ENCODE measurements around the gene ACOT4. TPM values are rescaled to one million over a fixed set of nuclear protein-coding genes. Genes with fewer than 3 reads are reported as not detected.
"Not testable (repeated sequence)": the region's sequence is repeated elsewhere in the genome, so short reads cannot be mapped to it uniquely, and the experiment has no call there.

Gene ACOT4
- 1 to 10 TPM; 1.4 to 3.1 TPM for total RNA-seq

- no peaks in the 10 kb centered on the region for H3K9me3 Mint-ChIP-seq
- H3K36me3 Mint-ChIP-seq, result no peaks in the 10 kb centered on the region
- H3K27ac Mint-ChIP-seq, result peak within 1 kb of the TSS; percentile 43 to 50
- peak; percentile 83 to 87 for ATAC-seq
- peak; percentile 56 to 60 for DNase-seq (ENCODE audit: low spot score in 2 of 2)
Observed at GRCh38 chr14:73591690-73592449, at the start of gene ACOT4. TSS of gene ACOT4 (plus strand) at chr14:73591873. CDS start at chr14:73591960, 87 bp downstream.

GRCh38 chr14:73542961-73543360 lies 48.7 kb upstream of the ACOT4 start:
- not testable (repeated sequence) for H3K36me3 Mint-ChIP-seq; ATAC-seq; H3K27ac Mint-ChIP-seq; H3K9me3 Mint-ChIP-seq; DNase-seq (ENCODE audit: low spot score in 2 of 2)

GRCh38 chr14:73545353-73545752 lies 46.3 kb upstream of the ACOT4 start:
- H3K36me3 Mint-ChIP-seq; ATAC-seq; H3K9me3 Mint-ChIP-seq; DNase-seq (ENCODE audit: low spot score in 2 of 2); H3K27ac Mint-ChIP-seq: not testable (repeated sequence)

- not testable (repeated sequence) for DNase-seq (ENCODE audit: low spot score in 2 of 2); H3K9me3 Mint-ChIP-seq; H3K27ac Mint-ChIP-seq; ATAC-seq; H3K36me3 Mint-ChIP-seq
Observed at GRCh38 chr14:73549097-73549496, 42.6 kb upstream of the ACOT4 start.

GRCh38 chr14:73549889-73550524 lies 41.7 kb upstream of the ACOT4 start:
- not testable (repeated sequence) for H3K9me3 Mint-ChIP-seq; DNase-seq (ENCODE audit: low spot score in 2 of 2); ATAC-seq; H3K36me3 Mint-ChIP-seq; H3K27ac Mint-ChIP-seq

GRCh38 chr14:73553845-73554244 lies 37.8 kb upstream of the ACOT4 start:
- no peak overlapping the region for H3K27ac Mint-ChIP-seq
- no peaks in the 10 kb centered on the region for H3K36me3 Mint-ChIP-seq
- no peaks in the 10 kb centered on the region for H3K9me3 Mint-ChIP-seq
- no peak for DNase-seq (ENCODE audit: low spot score in 2 of 2)
- ATAC-seq, result no peak

- ATAC-seq, H3K9me3 Mint-ChIP-seq: not testable (repeated sequence)
Observed at GRCh38 chr14:73557201-73557600, 34.5 kb upstream of the ACOT4 start.

GRCh38 chr14:73558238-73558637 lies 33.4 kb upstream of the ACOT4 start:
- H3K36me3 Mint-ChIP-seq; H3K27ac Mint-ChIP-seq; DNase-seq (ENCODE audit: low spot score in 2 of 2); H3K9me3 Mint-ChIP-seq; ATAC-seq: not testable (repeated sequence)

More at GRCh38 chr14:73557201-73557600, 34.5 kb upstream of the ACOT4 start:
- not testable (repeated sequence) for DNase-seq (ENCODE audit: low spot score in 2 of 2); H3K36me3 Mint-ChIP-seq; H3K27ac Mint-ChIP-seq

- not testable (repeated sequence) for H3K27ac Mint-ChIP-seq; DNase-seq (ENCODE audit: low spot score in 2 of 2); H3K9me3 Mint-ChIP-seq; ATAC-seq
- peaks cover 18 to 20% of the 10 kb centered on the region in 2 donors for H3K36me3 Mint-ChIP-seq
Observed at GRCh38 chr14:73562256-73562655, 29.4 kb upstream of the ACOT4 start.

GRCh38 chr14:73562696-73563095 lies 29.0 kb upstream of the ACOT4 start:
- not testable (repeated sequence) for H3K27ac Mint-ChIP-seq; DNase-seq (ENCODE audit: low spot score in 2 of 2); H3K9me3 Mint-ChIP-seq; ATAC-seq
- H3K36me3 Mint-ChIP-seq, result peaks cover 23 to 24% of the 10 kb centered on the region in 2 donors

GRCh38 chr14:73566431-73566830 lies 25.2 kb upstream of the ACOT4 start:
- H3K9me3 Mint-ChIP-seq; H3K27ac Mint-ChIP-seq; ATAC-seq; DNase-seq (ENCODE audit: low spot score in 2 of 2): not testable (repeated sequence)
- H3K36me3 Mint-ChIP-seq, result peaks cover 33 to 41% of the 10 kb centered on the region in 2 donors

GRCh38 chr14:73566935-73567334 lies 24.7 kb upstream of the ACOT4 start:
- Mint-ChIP-seq H3K36me3 (peaks cover 33 to 41% of the 10 kb centered on the region in 2 donors), H3K27ac (peak overlapping the region; percentile 36 to 96)
- ATAC-seq; H3K9me3 Mint-ChIP-seq; DNase-seq (ENCODE audit: low spot score in 2 of 2): not testable (repeated sequence)

GRCh38 chr14:73567358-73567757 lies 24.3 kb upstream of the ACOT4 start:
- ATAC-seq, result no peak

GRCh38 chr14:73567951-73568885 lies 23.5 kb upstream of the ACOT4 start:
- peak in 1 of 2 donors; percentile 17 for DNase-seq (ENCODE audit: low spot score in 2 of 2)
- peak overlapping the region; percentile 96 for H3K27ac Mint-ChIP-seq
- no peaks in the 10 kb centered on the region for H3K9me3 Mint-ChIP-seq
- peaks cover 27 to 35% of the 10 kb centered on the region in 2 donors for H3K36me3 Mint-ChIP-seq
- peak in 1 of 2 donors; percentile 36 for ATAC-seq

More at GRCh38 chr14:73567358-73567757, 24.3 kb upstream of the ACOT4 start:
- peaks cover 33 to 41% of the 10 kb centered on the region in 2 donors for H3K36me3 Mint-ChIP-seq
- peaks cover 4 to 5% of the 10 kb centered on the region in 2 donors for H3K9me3 Mint-ChIP-seq
- no peak for DNase-seq (ENCODE audit: low spot score in 2 of 2)
- H3K27ac Mint-ChIP-seq, result peak overlapping the region; percentile 36 to 96

- Mint-ChIP-seq H3K36me3 (peaks cover 27 to 35% of the 10 kb centered on the region in 2 donors), H3K27ac (peak overlapping the region; percentile 96)
- DNase-seq (ENCODE audit: low spot score in 2 of 2); H3K9me3 Mint-ChIP-seq: not testable (repeated sequence)
- peak in 1 of 2 donors; percentile 1 for ATAC-seq
Observed at GRCh38 chr14:73568886-73569184, 22.8 kb upstream of the ACOT4 start.

- not testable (repeated sequence) for H3K9me3 Mint-ChIP-seq
- DNase-seq (ENCODE audit: low spot score in 2 of 2) (peak; percentile 78 to 86), ATAC-seq (peak; percentile 76 to 81)
- H3K36me3 Mint-ChIP-seq, result peaks cover 29 to 37% of the 10 kb centered on the region in 2 donors
- H3K27ac Mint-ChIP-seq, result peak within 1 kb of the TSS; percentile 96 to 98
Observed at GRCh38 chr14:73569185-73569958, 22.3 kb upstream of the ACOT4 start, which contains the start of gene ACOT2. TSS of gene ACOT2 (plus strand) at chr14:73569213. CDS start at chr14:73569241, 28 bp downstream.
